Osteoblast (primary cell): ENCODE data around the gene PI4K2B. TPM values are rescaled to one million over a fixed set of nuclear protein-coding genes. Genes with fewer than 3 reads are reported as not detected.
"Not testable (repeated sequence)": the region's sequence is repeated elsewhere in the genome, so short reads cannot be mapped to it uniquely, and the experiment has no call there.

Experiments
- DNase-seq: peaks from one replicate; pipeline ENCODE4 v3.0.0; 2011; ENCODE audit warnings: low spot score, mixed read lengths; ENCODE audit not compliant: insufficient read length; ENCODE audit errors: missing footprints
- H2AFZ ChIP-seq: 2 replicates; pipeline ENCODE4 v1.6.0; 2011; ENCODE audit warnings: mild to moderate bottlenecking, low read length
- H3K27ac ChIP-seq: 2 replicates; pipeline ENCODE4 v1.5.1; 2011; ENCODE audit warnings: mild to moderate bottlenecking, low read depth, low read length, moderate library complexity
- H3K27me3 ChIP-seq: 2 replicates; pipeline ENCODE4 v1.6.0; 2012; ENCODE audit warnings: mild to moderate bottlenecking, control low read depth, inconsistent platforms, low read length, moderate library complexity; ENCODE audit not compliant: insufficient read depth
- H3K36me3 ChIP-seq: 2 replicates; pipeline ENCODE4 v1.5.1; 2011; ENCODE audit warnings: mild to moderate bottlenecking, low read length, control low read depth, moderate library complexity; ENCODE audit not compliant: insufficient read depth
- H3K4me1 ChIP-seq: 2 replicates; pipeline ENCODE4 v1.5.1; 2011; ENCODE audit warnings: mild to moderate bottlenecking, low read length, control low read depth, moderate library complexity; ENCODE audit not compliant: insufficient read depth
- H3K4me2 ChIP-seq: 2 replicates; pipeline ENCODE4 v1.6.0; 2011; ENCODE audit warnings: mild to moderate bottlenecking, low read length; ENCODE audit not compliant: insufficient read depth
- H3K4me3 ChIP-seq: fragments of 200-600 bp; sonication (generic); 3 replicates; pipeline ENCODE4 v1.5.1; 2012; ENCODE audit warnings: mild to moderate bottlenecking, low read length, inconsistent platforms; ENCODE audit not compliant: insufficient read depth
- H3K79me2 ChIP-seq: 2 replicates; pipeline ENCODE4 v1.6.0; 2012; ENCODE audit warnings: mild to moderate bottlenecking, low read length, control low read depth, inconsistent platforms; ENCODE audit not compliant: insufficient read depth
- H3K9me3 ChIP-seq: 2 replicates; pipeline ENCODE4 v1.5.1; 2011; ENCODE audit warnings: low read depth, low read length, control low read depth
- H4K20me1 ChIP-seq: 2 replicates; pipeline ENCODE4 v1.6.0; 2012; ENCODE audit warnings: mild to moderate bottlenecking, low read length, control low read depth; ENCODE audit not compliant: insufficient read depth
- CTCF ChIP-seq: IDR thresholded peaks from 2 replicates; pipeline ENCODE4 v1.5.1; 2011; ENCODE audit warnings: mild to moderate bottlenecking, low read depth, low read length, moderate library complexity; ENCODE audit errors: extremely low read depth
- total RNA-seq: library from RNA; depleted of rRNA; stranded (reverse); fragments of >200 nt; gene quantifications from 2 replicates; pipeline ENCODE4 v1.2.3, GENCODE V29; 2012

The PI4K2B gene
- total RNA-seq, 1 donor = 20.3 TPM

GRCh38 chr4:25245181-25245580, 11.3 kb downstream of the PI4K2B start:
- TF ChIP-seq CTCF = no peak
- Histone ChIP-seq H4K20me1 (no peaks in the 10 kb centered on the region), H3K36me3 (no peaks in the 10 kb centered on the region), H2AFZ (no peak overlapping the region), H3K27me3 (no peaks in the 10 kb centered on the region), H3K9me3 (no peaks in the 10 kb centered on the region), H3K4me3 (no peak overlapping the region), H3K79me2 (peaks cover 46% of the 10 kb centered on the region), H3K4me2 (no peak overlapping the region), H3K27ac (no peak overlapping the region), H3K4me1 (no peaks in the 10 kb centered on the region)
- DNase-seq = no peak

- no peak for DNase-seq
- no peak overlapping the region for H2AFZ ChIP-seq
- H3K79me2 ChIP-seq = peaks cover 52% of the 10 kb centered on the region
- H3K27me3 ChIP-seq = no peaks in the 10 kb centered on the region
- no peaks in the 10 kb centered on the region for H3K36me3 ChIP-seq
- no peak overlapping the region for H3K27ac ChIP-seq
- H3K4me1 ChIP-seq = no peaks in the 10 kb centered on the region
- TF ChIP-seq CTCF = no peak
- H4K20me1 ChIP-seq = no peaks in the 10 kb centered on the region
- H3K9me3 ChIP-seq = no peaks in the 10 kb centered on the region
- H3K4me3 ChIP-seq = no peak overlapping the region
- H3K4me2 ChIP-seq = no peak overlapping the region
These were observed 13.1 kb downstream of the PI4K2B start for GRCh38 chr4:25246680-25247611.

GRCh38 chr4:25248875-25249274, 15.0 kb downstream of the PI4K2B start:
- H3K79me2 ChIP-seq = peaks cover 58% of the 10 kb centered on the region
- not testable (repeated sequence) for H2AFZ ChIP-seq, DNase-seq, H4K20me1 ChIP-seq, H3K9me3 ChIP-seq, H3K36me3 ChIP-seq, H3K27me3 ChIP-seq, H3K4me2 ChIP-seq, H3K27ac ChIP-seq, H3K4me3 ChIP-seq, H3K4me1 ChIP-seq

- not testable (repeated sequence) for H3K27ac ChIP-seq, H3K4me1 ChIP-seq, H3K9me3 ChIP-seq, H3K4me2 ChIP-seq, H2AFZ ChIP-seq, H3K36me3 ChIP-seq, H3K27me3 ChIP-seq, DNase-seq, H4K20me1 ChIP-seq, H3K4me3 ChIP-seq
- peaks cover 61% of the 10 kb centered on the region for H3K79me2 ChIP-seq
These were observed 15.7 kb downstream of the PI4K2B start for GRCh38 chr4:25249494-25249893.
